PC-9 (cell line): ENCODE results near the gene ZNF487. TPM values are rescaled to one million over a fixed set of nuclear protein-coding genes. Genes with fewer than 3 reads are reported as not detected.
A peak's percentile ranks its signal among the peaks of the same experiment; 100 is the strongest.
"Not testable (repeated sequence)": the region's sequence is repeated elsewhere in the genome, so short reads cannot be mapped to it uniquely, and the experiment has no call there.

Experiments used
- BruUV-seq: library from RNA; stranded (reverse); fragments of 400-500 nt; replicated peaks from 2 replicates; lab custom pipeline; 2021; lab: Mats Ljungman, UMichigan
- CTCF ChIA-PET: fragments of 300-600 bp; sonication (Branson Sonifier 250); formaldehyde crosslinking; loops from one replicate; lab custom pipeline; 2022; ENCODE audit warnings: antibody characterized with exemption; lab: Charles Lee
- POLR2A ChIA-PET: fragments of 300-600 bp; sonication (Branson Sonifier 250); formaldehyde crosslinking; loops from one replicate; lab custom pipeline; 2022; ENCODE audit warnings: antibody characterized with exemption; ENCODE audit not compliant: unreplicated experiment; lab: Charles Lee
- DNase-seq, 2 experiments: peaks; one replicate each; pipeline versions ENCODE4 v3.0.0 to v3.0.0-alpha.2; 2015 to 2022; ENCODE audit warnings: mixed read lengths in 1 of 2
- H2AFZ ChIP-seq: fragments of 200-600 bp; sonication (generic); 2 replicates; pipeline ENCODE4 v1.8.1; 2017; ENCODE audit warnings: antibody characterized with exemption
- H3F3A ChIP-seq: fragments of 200-600 bp; sonication (generic); 2 replicates; pipeline ENCODE4 v1.8.1; 2017; ENCODE audit warnings: antibody characterized with exemption, mild to moderate bottlenecking, low read depth; ENCODE audit not compliant: insufficient read depth
- H3K27ac ChIP-seq: fragments of 200-600 bp; sonication (generic); 2 replicates; pipeline ENCODE4 v1.6.1; 2016; ENCODE audit warnings: mixed run types
- H3K27me3 ChIP-seq: fragments of 200-600 bp; sonication (generic); 2 replicates; pipeline ENCODE4 v1.6.1; 2016; ENCODE audit warnings: low read depth, mixed run types; ENCODE audit not compliant: insufficient read depth
- H3K36me3 ChIP-seq: fragments of 200-600 bp; sonication (generic); 2 replicates; pipeline ENCODE4 v1.6.1; 2016; ENCODE audit warnings: low read depth, mixed run types
- H3K4me1 ChIP-seq: fragments of 200-600 bp; sonication (generic); replicated peaks from 2 replicates; pipeline ENCODE4 v1.6.1; 2016; ENCODE audit warnings: mixed run types; ENCODE audit not compliant: insufficient read depth
- H3K4me2 ChIP-seq: fragments of 200-600 bp; sonication (generic); 2 replicates; pipeline ENCODE4 v1.6.1; 2017; ENCODE audit warnings: mixed run types
- H3K4me3 ChIP-seq: fragments of 200-600 bp; sonication (generic); 2 replicates; pipeline ENCODE4 v1.6.1; 2016; ENCODE audit warnings: mixed run types
- H3K79me2 ChIP-seq: fragments of 200-600 bp; sonication (generic); 2 replicates; pipeline ENCODE4 v1.6.1; 2017; ENCODE audit warnings: low read depth, mixed run types
- H3K9me2 ChIP-seq: fragments of 200-600 bp; sonication (generic); 2 replicates; pipeline ENCODE4 v1.8.1; 2017; ENCODE audit warnings: mild to moderate bottlenecking; ENCODE audit not compliant: insufficient read depth
- H3K9me3 ChIP-seq: fragments of 200-600 bp; sonication (generic); 2 replicates; pipeline ENCODE4 v1.8.1; 2016; ENCODE audit warnings: low read depth; ENCODE audit not compliant: insufficient read depth
- H4K20me1 ChIP-seq: fragments of 200-600 bp; sonication (generic); 2 replicates; pipeline ENCODE4 v1.8.1; 2017; ENCODE audit not compliant: insufficient read depth
- CTCF ChIP-seq: fragments of 200-600 bp; sonication (generic); conservative IDR thresholded peaks from 2 replicates; pipeline ENCODE4 v1.6.1; 2017; ENCODE audit warnings: mixed run types, antibody characterized with exemption, mild to moderate bottlenecking, moderate library complexity
- EZH2 ChIP-seq: fragments of 200-600 bp; sonication (generic); IDR thresholded peaks from 2 replicates; pipeline ENCODE4 v1.8.0; 2017; ENCODE audit warnings: antibody characterized with exemption, low read depth
- intact Hi-C: fragments of 100-400 bp; cut with micrococcal nuclease; formaldehyde crosslinking; loops from one replicate; pipeline ENCODE4 v1.10.0; 2022; ENCODE audit not compliant: unreplicated experiment
- total RNA-seq: library from RNA; stranded (reverse); gene quantifications from 2 replicates; pipeline ENCODE4 v1.2.3, GENCODE V29; 2021

Gene ZNF487
- total RNA-seq, 1 experiment from 2014 or later: 14.5 TPM

- Histone ChIP-seq H3K4me2 (peak overlapping the region; percentile 89), H3K27me3 (no peaks in the 10 kb centered on the region), H3K9me3 (no peaks in the 10 kb centered on the region), H3K27ac (peak overlapping the region; percentile 77; the same call in 1 of the 2 replicates), H3K4me3 (peak overlapping the region; percentile 80; the same call in 1 of the 2 replicates), H3F3A (peaks cover 30% of the 10 kb centered on the region), H4K20me1 (no peaks in the 10 kb centered on the region), H3K36me3 (no peaks in the 10 kb centered on the region), H3K79me2 (no peaks in the 10 kb centered on the region), H2AFZ (no peak overlapping the region), H3K4me1 (peaks cover 14% of the 10 kb centered on the region), H3K9me2 (no peaks in the 10 kb centered on the region)
- ChIA-PET POLR2A (no interaction called here), CTCF (no interaction called here)
- DNase-seq: no peak
- intact Hi-C loops: loop anchor here (2.0 kb wide), 1 partner anchor 25 kb away; no protein-coding TSS in a partner anchor
- no TSS peak for BruUV-seq
- TF ChIP-seq EZH2: no peak
- no peak for TF ChIP-seq CTCF
Measured at GRCh38 chr10:43421519-43421918, 15.4 kb upstream of the ZNF487 start.

- H2AFZ ChIP-seq, H3K9me2 ChIP-seq, H3K9me3 ChIP-seq, DNase-seq, H3K36me3 ChIP-seq, POLR2A ChIA-PET, H3K27me3 ChIP-seq, H3K79me2 ChIP-seq, H3K4me3 ChIP-seq, H4K20me1 ChIP-seq, CTCF ChIA-PET, BruUV-seq: not testable (repeated sequence)
- Histone ChIP-seq H3K27ac (peak overlapping the region; percentile 77; the same call in 1 of the 2 replicates), H3K4me2 (0 out of 2 replicates have a peak overlapping the region, but pooled peaks have one; percentile 89), H3K4me1 (peaks cover 14% of the 10 kb centered on the region), H3F3A (peaks cover 30% of the 10 kb centered on the region)
- intact Hi-C loops: loop anchor here (2.0 kb wide), 1 partner anchor 25 kb away; no protein-coding TSS in a partner anchor
Measured at GRCh38 chr10:43421944-43422343, 15.0 kb upstream of the ZNF487 start.

DNA sequence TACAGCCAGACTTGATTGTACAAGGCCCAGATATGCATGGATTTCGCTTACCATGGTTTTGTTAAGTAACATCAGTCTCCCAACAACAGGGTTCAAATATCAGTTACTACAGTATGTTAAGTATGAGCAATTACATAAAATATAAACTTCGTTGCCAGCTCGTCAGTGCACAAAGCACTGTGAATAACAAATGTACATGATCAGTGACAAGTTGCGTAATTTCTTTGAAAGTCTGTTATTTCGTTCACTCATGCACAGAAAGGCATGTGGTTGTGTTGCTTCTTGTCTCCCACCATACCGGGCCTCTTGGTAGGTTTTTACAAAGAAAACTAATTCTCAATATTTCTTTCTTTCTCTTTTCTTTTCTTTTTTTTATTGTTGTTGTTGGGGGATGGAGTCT, 12.5 kb upstream of the ZNF487 start:
- intact Hi-C loops: no loop called here
- H3F3A ChIP-seq: peaks cover 24% of the 10 kb centered on the region; the same call in 1 of the 2 replicates
- DNase-seq: no peak
- no peak overlapping the region for H3K27ac ChIP-seq
- no TSS peak for BruUV-seq
- POLR2A ChIA-PET: no interaction called here
- H3K27me3 ChIP-seq: no peaks in the 10 kb centered on the region
- H3K4me3 ChIP-seq: no peak overlapping the region
- H3K4me2 ChIP-seq: no peak overlapping the region
- H4K20me1 ChIP-seq: no peaks in the 10 kb centered on the region
- H3K9me3 ChIP-seq: no peaks in the 10 kb centered on the region
- no peak overlapping the region for H2AFZ ChIP-seq
- H3K36me3 ChIP-seq: no peaks in the 10 kb centered on the region
- no peaks in the 10 kb centered on the region for H3K79me2 ChIP-seq
- CTCF ChIA-PET: no interaction called here
- peaks cover 14% of the 10 kb centered on the region for H3K4me1 ChIP-seq
- no peaks in the 10 kb centered on the region for H3K9me2 ChIP-seq
- TF ChIP-seq CTCF (no peak), EZH2 (no peak)

DNA sequence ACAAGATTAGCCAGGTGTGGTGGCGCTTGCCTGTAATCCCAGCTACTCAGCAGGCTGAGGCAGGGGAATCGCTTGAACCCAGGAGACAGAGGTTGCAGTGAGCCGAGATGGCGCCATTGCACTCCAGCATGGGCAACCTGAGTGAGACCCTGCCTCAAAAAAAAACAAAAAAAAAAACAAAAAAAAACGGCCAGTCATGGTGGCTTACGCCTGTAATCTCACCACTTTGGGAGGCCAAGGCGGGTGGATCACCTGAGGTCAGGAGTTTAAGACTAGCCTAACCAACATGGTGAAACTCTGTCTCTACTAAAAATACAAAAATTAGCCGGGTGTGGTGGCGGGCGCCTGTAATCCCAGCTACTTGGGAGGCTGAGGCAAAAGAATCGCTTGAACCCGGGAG, 10.4 kb upstream of the ZNF487 start:
- H3K27ac ChIP-seq, H3K9me3 ChIP-seq, BruUV-seq, H3K4me1 ChIP-seq, intact Hi-C loops, H2AFZ ChIP-seq, H3K36me3 ChIP-seq, H4K20me1 ChIP-seq, POLR2A ChIA-PET, H3F3A ChIP-seq, H3K79me2 ChIP-seq, H3K4me2 ChIP-seq, H3K9me2 ChIP-seq, H3K27me3 ChIP-seq, DNase-seq, H3K4me3 ChIP-seq: not testable (repeated sequence)
- CTCF ChIA-PET: interaction anchor here (0.7 kb wide), 1 partner anchor 226 kb away, joined by 9 read pairs; no protein-coding TSS in a partner anchor
